HEK293 (cell line): ENCODE data around the gene TBC1D14.

Experiments used
- GLIS1 ChIP-seq: fragments of 450-650 bp; formaldehyde crosslinking; IDR thresholded peaks from 2 replicates; pipeline ENCODE4 v1.5.1; 2016; ENCODE audit warnings: missing biosample characterization, missing genetic modification characterization
- HIC1 ChIP-seq: fragments of 450-650 bp; formaldehyde crosslinking; IDR thresholded peaks from 2 replicates; pipeline ENCODE4 v1.5.1; 2016; ENCODE audit warnings: missing biosample characterization, missing genetic modification characterization
- OSR2 ChIP-seq: fragments of 450-650 bp; formaldehyde crosslinking; IDR thresholded peaks from 2 replicates; pipeline ENCODE4 v1.5.1; 2016; ENCODE audit warnings: missing biosample characterization, missing genetic modification characterization
- SCRT2 ChIP-seq: fragments of 450-650 bp; formaldehyde crosslinking; IDR thresholded peaks from 2 replicates; pipeline ENCODE4 v1.5.1; 2016; ENCODE audit warnings: missing biosample characterization, missing genetic modification characterization
- TCF7L2 ChIP-seq: IDR thresholded peaks from 2 replicates; pipeline ENCODE4 v1.6.1; 2011; ENCODE audit warnings: low read depth, mild to moderate bottlenecking, inconsistent platforms, low read length, moderate library complexity, borderline replicate concordance
- YY1 ChIP-seq: fragments of 450-650 bp; formaldehyde crosslinking; IDR thresholded peaks from 2 replicates; pipeline ENCODE4 v1.5.1; 2018; ENCODE audit warnings: missing biosample characterization, missing genetic modification characterization
- ZBTB1 ChIP-seq: fragments of 450-650 bp; formaldehyde crosslinking; IDR thresholded peaks from 2 replicates; pipeline ENCODE4 v1.5.1; 2016; ENCODE audit warnings: missing biosample characterization, missing genetic modification characterization
- ZBTB17 ChIP-seq: fragments of 450-650 bp; formaldehyde crosslinking; IDR thresholded peaks from 2 replicates; pipeline ENCODE4 v1.5.1; 2016; ENCODE audit warnings: missing biosample characterization, missing genetic modification characterization
- ZBTB48 ChIP-seq: fragments of 450-650 bp; formaldehyde crosslinking; IDR thresholded peaks from 2 replicates; pipeline ENCODE4 v1.5.1; 2016; ENCODE audit warnings: missing biosample characterization, missing genetic modification characterization
- ZFP3 ChIP-seq: fragments of 450-650 bp; formaldehyde crosslinking; IDR thresholded peaks from 2 replicates; pipeline ENCODE4 v1.5.1; 2016; ENCODE audit warnings: low read depth, missing biosample characterization, missing genetic modification characterization
- ZNF132 ChIP-seq: fragments of 450-650 bp; formaldehyde crosslinking; IDR thresholded peaks from 2 replicates; pipeline ENCODE4 v1.5.1; 2017; ENCODE audit warnings: missing biosample characterization, missing genetic modification characterization, borderline replicate concordance
- ZNF155 ChIP-seq: fragments of 450-650 bp; formaldehyde crosslinking; IDR thresholded peaks from 2 replicates; pipeline ENCODE4 v1.5.1; 2016; ENCODE audit warnings: missing biosample characterization, missing genetic modification characterization
- ZNF169 ChIP-seq: fragments of 450-650 bp; formaldehyde crosslinking; IDR thresholded peaks from 2 replicates; pipeline ENCODE4 v1.5.1; 2016; ENCODE audit warnings: missing biosample characterization, missing genetic modification characterization
- ZNF211 ChIP-seq: fragments of 450-650 bp; formaldehyde crosslinking; IDR thresholded peaks from 2 replicates; pipeline ENCODE4 v1.5.1; 2016; ENCODE audit warnings: low read depth, missing biosample characterization, missing genetic modification characterization
- ZNF214 ChIP-seq: fragments of 450-650 bp; formaldehyde crosslinking; IDR thresholded peaks from 2 replicates; pipeline ENCODE4 v1.5.1; 2017; ENCODE audit warnings: missing biosample characterization, mild to moderate bottlenecking, missing genetic modification characterization, borderline replicate concordance
- ZNF221 ChIP-seq: fragments of 450-650 bp; formaldehyde crosslinking; IDR thresholded peaks from 2 replicates; pipeline ENCODE4 v1.5.1; 2017; ENCODE audit warnings: missing biosample characterization, missing genetic modification characterization, borderline replicate concordance
- ZNF311 ChIP-seq: fragments of 450-650 bp; formaldehyde crosslinking; IDR thresholded peaks from 2 replicates; pipeline ENCODE4 v1.5.1; 2017; ENCODE audit warnings: missing biosample characterization, missing genetic modification characterization, borderline replicate concordance
- ZNF324 ChIP-seq: fragments of 450-650 bp; formaldehyde crosslinking; IDR thresholded peaks from 2 replicates; pipeline ENCODE4 v1.5.1; 2016; ENCODE audit warnings: missing biosample characterization, missing genetic modification characterization
- ZNF335 ChIP-seq: fragments of 450-650 bp; formaldehyde crosslinking; conservative IDR thresholded peaks from 2 replicates; pipeline ENCODE4 v1.5.1; 2016; ENCODE audit warnings: missing biosample characterization, missing genetic modification characterization
- ZNF341 ChIP-seq: fragments of 450-650 bp; formaldehyde crosslinking; IDR thresholded peaks from 2 replicates; pipeline ENCODE4; 2016; ENCODE audit warnings: low read depth, missing biosample characterization, missing genetic modification characterization
- ZNF37A ChIP-seq: fragments of 450-650 bp; IDR thresholded peaks from 2 replicates; pipeline ENCODE4 v1.5.1; 2018; ENCODE audit warnings: missing biosample characterization, missing genetic modification characterization
- ZNF391 ChIP-seq: fragments of 450-650 bp; formaldehyde crosslinking; IDR thresholded peaks from 2 replicates; pipeline ENCODE4 v1.5.1; 2016; ENCODE audit warnings: low read depth, missing biosample characterization, missing genetic modification characterization, borderline replicate concordance
- ZNF521 ChIP-seq: fragments of 450-650 bp; formaldehyde crosslinking; IDR thresholded peaks from 2 replicates; pipeline ENCODE4 v1.5.1; 2017; ENCODE audit warnings: missing biosample characterization, mild to moderate bottlenecking, missing genetic modification characterization
- ZNF530 ChIP-seq: fragments of 450-650 bp; formaldehyde crosslinking; IDR thresholded peaks from 2 replicates; pipeline ENCODE4 v1.5.1; 2016; ENCODE audit warnings: low read depth, missing biosample characterization, missing genetic modification characterization
- ZNF558 ChIP-seq: fragments of 450-650 bp; formaldehyde crosslinking; IDR thresholded peaks from 2 replicates; pipeline ENCODE4 v1.5.1; 2016; ENCODE audit warnings: missing biosample characterization, missing genetic modification characterization
- ZNF561 ChIP-seq: fragments of 450-650 bp; IDR thresholded peaks from 2 replicates; pipeline ENCODE4 v1.5.1; 2018; ENCODE audit warnings: missing biosample characterization, missing genetic modification characterization, borderline replicate concordance
- ZNF626 ChIP-seq: fragments of 450-650 bp; sonication (Bioruptor Pico); formaldehyde crosslinking; IDR thresholded peaks from 2 replicates; pipeline ENCODE4 v1.5.1; 2018; ENCODE audit warnings: missing biosample characterization, missing genetic modification characterization, inconsistent platforms
- ZNF629 ChIP-seq: fragments of 450-650 bp; formaldehyde crosslinking; IDR thresholded peaks from 2 replicates; pipeline ENCODE4 v1.5.1; 2017; ENCODE audit warnings: missing biosample characterization, missing genetic modification characterization
- ZNF654 ChIP-seq: fragments of 450-650 bp; formaldehyde crosslinking; IDR thresholded peaks from 2 replicates; pipeline ENCODE4 v1.5.1; 2016; ENCODE audit warnings: low read depth, missing biosample characterization, missing genetic modification characterization
- ZNF658 ChIP-seq: fragments of 450-650 bp; formaldehyde crosslinking; IDR thresholded peaks from 2 replicates; pipeline ENCODE4; 2016; ENCODE audit warnings: missing biosample characterization, missing genetic modification characterization
- ZNF660 ChIP-seq: fragments of 450-650 bp; IDR thresholded peaks from 2 replicates; pipeline ENCODE4 v1.5.1; 2018; ENCODE audit warnings: missing biosample characterization, mild to moderate bottlenecking, missing genetic modification characterization
- ZNF670 ChIP-seq: fragments of 450-650 bp; formaldehyde crosslinking; IDR thresholded peaks from 2 replicates; pipeline ENCODE4 v1.5.1; 2016; ENCODE audit warnings: missing biosample characterization, missing genetic modification characterization, low read depth
- ZNF692 ChIP-seq: fragments of 450-650 bp; formaldehyde crosslinking; IDR thresholded peaks from 2 replicates; pipeline ENCODE4 v1.5.1; 2016; ENCODE audit warnings: missing biosample characterization, missing genetic modification characterization
- ZNF76 ChIP-seq: fragments of 450-650 bp; formaldehyde crosslinking; IDR thresholded peaks from 2 replicates; pipeline ENCODE4; 2016; ENCODE audit warnings: low read depth, missing biosample characterization, missing genetic modification characterization, borderline replicate concordance
- ZNF830 ChIP-seq: fragments of 450-650 bp; IDR thresholded peaks from 2 replicates; pipeline ENCODE4 v1.5.0; 2018; ENCODE audit warnings: missing biosample characterization, missing genetic modification characterization, low read depth, mild to moderate bottlenecking, moderate library complexity
- ZNF843 ChIP-seq: fragments of 450-650 bp; formaldehyde crosslinking; IDR thresholded peaks from 2 replicates; pipeline ENCODE4 v1.5.1; 2016; ENCODE audit warnings: missing biosample characterization, missing genetic modification characterization
- ZSCAN4 ChIP-seq: fragments of 450-650 bp; formaldehyde crosslinking; IDR thresholded peaks from 2 replicates; pipeline ENCODE4 v1.5.1; 2017; ENCODE audit warnings: missing biosample characterization, missing genetic modification characterization

Gene TBC1D14

GRCh38 chr4:6909113-6909969, at the start of gene TBC1D14 (continued):
- TF ChIP-seq ZNF391 (tag by site-specific recombination) (no peak; the same call in 1 of the 2 replicates), ZNF530 (no peak), ZNF211 (no peak), ZBTB1 (tag by site-specific recombination) (peak; percentile 86), ZNF843 (tag by site-specific recombination) (no peak), ZNF654 (tag by site-specific recombination) (no peak), ZNF169 (tag by site-specific recombination) (no peak), ZNF311 (no peak), YY1 (tag by site-specific recombination) (peak; percentile 93), HIC1 (tag by site-specific recombination) (no peak), ZNF76 (tag by site-specific recombination) (0 out of 2 replicates have a peak, but pooled peaks have one; percentile 62), ZSCAN4 (no peak), ZNF521 (tag by site-specific recombination) (no peak), ZNF561 (tag by site-specific recombination) (peak; percentile 53; the same call in 1 of the 2 replicates), ZNF670 (tag by site-specific recombination) (no peak), ZNF626 (tag by site-specific recombination) (no peak), SCRT2 (tag by site-specific recombination) (no peak), ZFP3 (tag by site-specific recombination) (no peak), ZNF221 (tag by site-specific recombination) (no peak), ZNF335 (tag by site-specific recombination) (peak; percentile 80), GLIS1 (tag by site-specific recombination) (peak; percentile 56; the same call in 1 of the 2 replicates), ZNF132 (no peak), ZNF629 (peak; percentile 41; the same call in 1 of the 2 replicates), ZNF830 (tag by site-specific recombination) (no peak), TCF7L2 (no peak), ZNF660 (tag by site-specific recombination) (peak; percentile 61), ZNF658 (tag by site-specific recombination) (no peak), ZNF692 (tag by site-specific recombination) (peak; percentile 68), OSR2 (tag by site-specific recombination) (no peak), ZNF324 (0 out of 2 replicates have a peak, but pooled peaks have one; percentile 27), ZNF37A (no peak), ZBTB17 (tag by site-specific recombination) (peak; percentile 96), ZNF558 (tag by site-specific recombination) (no peak), ZNF214 (tag by site-specific recombination) (no peak), ZBTB48 (tag by site-specific recombination) (peak; percentile 80), ZNF341 (0 out of 2 replicates have a peak, but pooled peaks have one; percentile 39), ZNF155 (no peak)
